Lung microvascular endothelial cell (primary cell): Measurements from ENCODE around the gene PLXNC1. TPM values are rescaled to one million over a fixed set of nuclear protein-coding genes. Genes with fewer than 3 reads are reported as not detected.

Source experiments
- DNase-seq, 2 donors: peaks; one replicate each; pipeline versions ENCODE4 v3.0.0 to v3.0.0-alpha.2; 2010; ENCODE audit warnings: low read depth in 2 of 2
- total RNA-seq: library from RNA; depleted of rRNA; stranded (reverse); fragments of >200 nt; gene quantifications from 2 replicates; pipeline ENCODE4 v1.2.1, GENCODE V29; 2014

PLXNC1 gene
- total RNA-seq, 1 donor from 2014 or later: under 0.01 TPM

DNA sequence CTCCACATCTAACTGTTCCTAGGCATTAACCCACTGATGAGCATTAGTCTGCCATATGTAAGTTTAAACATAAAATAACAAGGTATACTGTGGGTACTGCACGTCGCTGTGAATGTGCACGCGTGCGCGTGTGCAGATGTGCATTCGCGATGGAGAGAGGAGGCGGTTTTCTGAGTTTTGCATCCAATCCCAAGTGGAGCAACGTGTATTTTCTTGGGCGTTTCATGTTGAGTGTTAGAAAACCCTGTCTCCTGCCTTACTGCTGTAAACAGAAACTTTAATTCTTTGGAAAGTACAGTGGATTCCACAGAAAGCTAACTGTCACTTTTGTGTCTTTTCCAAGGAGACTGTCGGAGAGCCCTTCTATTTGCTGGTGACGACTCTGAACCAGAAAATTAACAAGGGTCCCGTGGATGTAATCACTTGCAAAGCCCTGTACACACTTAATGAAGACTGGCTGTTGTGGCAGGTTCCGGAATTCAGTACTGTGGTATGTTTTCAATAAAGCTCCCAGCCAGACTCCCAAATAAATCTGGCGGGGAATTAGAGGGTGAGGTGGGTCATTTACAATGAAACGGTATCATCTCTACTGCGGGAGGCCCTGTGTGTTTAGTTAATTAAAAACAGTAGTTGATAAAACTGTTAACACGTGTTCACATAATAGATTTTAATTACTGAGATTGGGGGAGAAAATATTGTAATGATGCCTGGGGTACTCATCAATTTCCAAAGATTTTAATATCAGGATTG lies 116.5 kb downstream of the PLXNC1 start:
- no peak for DNase-seq

DNA sequence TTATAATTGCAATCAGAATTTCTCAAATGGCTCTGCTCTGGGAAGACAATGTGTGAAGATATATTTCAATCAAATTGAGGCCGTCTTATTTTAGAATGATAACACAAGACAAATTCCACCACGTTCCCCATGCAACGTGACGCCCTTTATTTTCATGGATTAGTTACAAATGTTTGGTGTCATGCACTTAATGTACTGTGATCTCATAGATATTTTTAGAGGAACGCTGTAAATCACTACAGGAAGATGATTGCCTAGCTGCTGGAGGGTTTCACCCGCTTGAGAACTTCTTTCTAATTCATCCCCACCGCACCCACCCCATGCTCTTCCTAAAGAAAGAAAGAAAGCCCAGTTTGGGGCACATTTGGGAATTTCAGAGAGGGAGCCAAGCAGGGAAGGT lies 117.2 kb downstream of the PLXNC1 start:
- DNase-seq: no peak

DNA sequence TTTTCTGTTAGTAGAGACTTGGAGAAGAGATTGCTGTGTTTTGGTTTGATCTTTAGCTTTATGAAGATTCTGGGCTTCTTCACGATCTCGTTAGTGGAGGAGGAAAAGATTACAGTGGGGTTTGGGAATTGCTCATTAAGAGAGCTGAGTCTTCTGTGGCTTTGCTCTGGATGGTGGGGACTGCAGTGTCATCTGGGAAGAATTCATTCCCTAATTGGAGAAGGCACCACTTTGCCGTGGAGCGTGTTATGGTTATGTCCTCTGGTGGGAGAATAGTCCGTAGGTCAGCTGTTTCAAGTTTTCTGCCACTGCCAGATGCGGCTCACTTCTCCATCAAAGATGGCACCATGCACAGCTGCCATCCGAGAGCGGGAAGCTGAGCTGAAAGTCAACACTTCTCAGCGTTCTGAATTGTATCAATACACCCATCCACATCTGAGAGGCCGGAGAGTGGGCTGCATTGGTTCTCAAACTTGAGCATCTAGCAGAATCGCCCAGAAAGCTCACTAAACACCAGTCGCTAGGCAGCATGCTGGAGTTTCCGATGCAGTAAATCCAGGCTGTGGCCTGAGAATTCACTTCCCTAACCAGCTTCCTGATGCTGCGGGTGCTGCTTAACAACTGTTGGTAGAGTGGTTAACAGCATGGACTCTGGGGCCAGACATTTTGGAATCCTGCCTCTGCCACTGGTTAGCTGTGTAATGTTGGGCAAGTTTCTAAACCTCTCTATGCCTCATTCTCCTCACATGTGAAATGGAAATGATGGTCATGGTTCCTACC lies 117.8 kb downstream of the PLXNC1 start:
- no peak for DNase-seq

DNA sequence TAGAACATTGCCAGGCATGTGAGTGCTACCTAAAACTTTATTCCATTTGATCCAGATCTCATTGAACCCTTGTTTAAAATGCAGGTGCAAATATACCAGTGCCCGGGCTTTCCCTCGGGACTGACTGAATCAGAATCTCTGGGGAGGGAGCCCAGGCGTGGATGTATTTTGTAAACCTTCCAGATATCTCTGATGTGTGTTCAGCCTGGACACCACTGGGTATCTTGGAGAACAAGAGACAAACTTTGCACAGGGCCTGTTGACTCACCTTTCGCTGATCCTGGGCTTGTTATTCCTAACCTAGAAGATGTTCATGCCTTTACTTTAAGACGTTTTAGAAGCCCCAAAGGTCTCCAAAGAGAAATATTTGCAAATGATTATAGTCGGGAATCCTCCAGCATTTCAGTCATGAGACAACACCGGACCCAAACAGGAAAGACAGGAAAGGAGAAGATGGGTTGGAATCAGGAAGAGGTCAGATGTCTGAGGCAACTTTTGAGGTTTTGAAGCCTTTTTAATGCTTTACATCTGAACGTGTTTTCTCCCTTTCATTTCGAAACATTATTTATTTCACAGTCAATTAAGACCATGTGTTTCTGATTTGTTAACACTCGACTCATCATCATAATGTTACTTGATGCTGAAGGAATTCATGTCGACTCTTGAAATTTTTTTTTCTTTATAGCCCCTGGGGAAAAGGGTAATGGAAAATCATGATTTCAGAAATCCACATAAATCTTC lies 118.6 kb downstream of the PLXNC1 start:
- no peak for DNase-seq

DNA sequence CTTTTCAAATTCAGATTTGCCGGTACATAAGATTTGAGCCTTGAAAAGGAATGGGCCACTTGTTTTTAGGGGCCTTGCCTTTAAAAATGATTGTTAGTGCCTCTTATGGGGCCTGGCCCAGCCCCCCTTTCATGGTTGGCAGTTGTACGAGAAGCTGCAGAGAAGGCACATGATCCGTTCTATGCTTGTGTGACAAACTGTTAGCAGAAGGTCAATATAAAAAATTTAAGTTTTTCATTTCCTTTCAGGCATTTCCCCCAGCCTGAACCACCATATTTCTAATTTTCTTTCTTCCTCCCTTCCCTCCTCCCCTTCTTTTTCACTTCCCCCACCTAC lies 119.1 kb downstream of the PLXNC1 start:
- no peak for DNase-seq

DNA sequence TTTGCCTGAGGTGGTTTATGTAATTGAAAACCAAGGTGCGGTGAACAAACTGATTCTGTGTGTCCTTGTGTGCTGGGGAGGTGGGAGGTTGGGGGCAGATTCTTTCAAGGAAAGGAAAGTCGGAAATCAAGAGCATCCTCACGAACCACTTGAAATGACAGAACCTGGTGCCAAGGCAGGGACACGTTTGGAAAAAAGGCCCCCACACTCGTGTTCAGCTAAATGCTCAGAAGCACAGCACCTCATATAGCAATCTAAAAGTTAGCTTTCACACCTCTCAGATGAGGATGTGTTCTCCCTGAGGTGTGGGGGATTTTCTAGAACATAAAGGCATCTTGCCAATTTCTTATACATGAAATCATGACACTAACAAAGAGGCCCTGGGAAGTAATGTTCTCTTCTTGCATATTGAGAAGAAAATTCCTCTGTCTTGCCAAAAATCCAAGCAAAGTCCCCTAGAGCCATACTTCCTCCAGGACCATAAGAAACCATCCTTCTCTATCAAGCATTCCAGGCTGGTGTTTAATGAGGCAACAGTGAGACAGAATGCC lies 119.6 kb downstream of the PLXNC1 start:
- no peak for DNase-seq

DNA sequence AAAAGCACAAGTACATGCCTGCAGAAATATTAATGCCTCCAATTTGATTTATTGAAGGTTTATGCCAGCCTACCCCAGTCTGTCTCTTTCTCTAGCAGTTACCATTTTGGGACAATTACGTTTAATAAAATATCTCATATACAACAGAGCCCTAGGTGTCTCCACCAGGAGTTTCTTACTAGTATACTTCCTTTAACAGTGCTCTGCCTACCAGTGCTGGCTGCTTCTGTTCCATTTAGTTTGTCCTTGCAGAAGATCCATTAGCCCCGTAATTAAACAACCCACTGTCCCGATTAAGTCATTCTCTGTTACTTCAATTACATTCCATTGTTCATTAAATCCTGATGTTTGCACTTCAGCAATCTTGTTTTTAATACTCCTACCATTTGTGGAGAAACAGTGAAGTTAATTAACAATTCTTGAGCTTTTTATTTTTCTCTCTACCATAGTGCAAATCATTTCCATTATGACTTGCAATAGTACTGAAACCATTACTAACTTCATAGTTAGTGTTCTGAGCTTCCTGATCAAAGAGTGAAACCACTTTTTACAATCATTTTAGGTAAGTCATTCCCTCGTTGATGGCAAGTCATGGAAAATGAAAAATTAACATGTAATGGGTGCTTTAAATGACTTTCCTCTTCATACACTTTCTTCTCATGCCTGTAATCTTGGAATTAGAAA lies 121.1 kb downstream of the PLXNC1 start:
- no peak for DNase-seq

DNA sequence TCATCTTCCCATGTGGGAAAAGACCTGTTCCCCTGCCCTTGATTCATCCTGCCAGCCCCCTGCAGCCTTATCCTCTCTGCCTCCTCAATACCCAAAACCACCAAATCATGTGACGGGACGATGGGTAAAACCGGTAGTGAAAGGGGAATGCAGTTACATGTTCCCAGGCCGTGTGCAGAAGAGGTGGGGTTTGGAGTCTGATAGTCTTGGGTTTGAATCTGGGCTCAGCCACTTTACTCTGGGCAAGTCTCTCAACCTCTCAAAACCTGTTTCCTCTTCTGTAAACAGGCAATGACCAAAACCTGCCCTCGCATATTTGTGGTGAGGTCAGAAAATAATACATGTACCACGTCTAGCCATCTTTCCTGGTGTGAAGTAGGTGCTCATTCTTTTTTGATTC lies 123.0 kb downstream of the PLXNC1 start:
- DNase-seq: no peak

DNA sequence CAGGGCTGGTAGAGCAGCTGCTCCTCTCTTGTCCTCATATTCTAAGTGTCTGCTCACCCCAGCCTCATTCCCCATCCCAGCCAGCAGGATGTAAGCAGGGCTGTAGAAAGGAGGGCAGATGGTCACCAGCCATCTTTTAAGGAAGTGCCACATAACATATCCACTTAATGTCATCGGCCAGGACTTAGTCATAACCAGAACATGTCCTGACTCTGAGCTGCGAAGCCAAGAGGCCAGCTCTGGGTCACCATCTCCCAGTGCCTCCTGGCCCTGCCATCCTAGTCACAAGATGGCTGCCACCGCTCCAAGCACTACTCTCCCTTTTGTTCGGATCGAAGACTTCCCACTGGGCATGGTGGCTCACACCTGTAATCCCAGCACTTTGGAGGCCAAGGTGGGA lies 123.9 kb downstream of the PLXNC1 start:
- no peak for DNase-seq

DNA sequence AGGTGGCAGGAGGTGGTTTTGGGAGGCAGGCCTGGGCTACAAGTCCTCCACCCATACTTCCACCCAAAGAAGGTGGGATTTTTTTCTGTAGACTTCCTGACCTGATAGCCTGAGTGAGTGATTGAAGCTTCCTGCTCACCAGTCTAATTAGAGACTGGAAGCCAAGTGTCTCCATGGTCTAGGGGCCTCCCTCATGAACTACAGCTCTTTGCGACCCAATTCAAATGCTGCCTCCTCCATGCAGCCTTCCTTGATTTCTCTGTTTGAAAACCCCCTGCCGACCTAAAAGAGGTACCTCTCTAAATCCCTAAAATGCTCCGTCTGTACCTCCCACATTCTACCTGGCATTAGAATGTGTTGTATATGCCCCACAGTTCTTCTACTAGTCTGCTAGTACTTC lies 124.9 kb downstream of the PLXNC1 start:
- no peak for DNase-seq

DNA sequence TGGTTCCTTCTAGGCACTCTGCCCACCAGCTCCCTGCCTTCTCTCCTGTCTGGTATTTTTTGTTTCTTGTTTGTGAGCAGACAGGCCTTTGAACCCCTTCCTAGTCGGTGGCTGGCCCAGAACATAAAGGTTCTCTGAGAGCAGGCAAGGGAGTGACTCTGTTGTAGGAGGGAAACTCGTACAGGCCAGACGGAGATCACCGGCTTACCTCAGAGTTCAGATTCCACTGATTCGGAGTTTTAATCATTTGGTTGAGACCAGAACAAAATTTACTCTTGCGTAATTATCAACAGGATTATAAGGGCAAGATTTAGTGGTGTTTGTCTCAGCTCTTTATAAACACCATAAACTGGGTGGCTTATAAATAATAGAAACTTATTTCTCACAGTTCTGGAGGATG lies 128.3 kb downstream of the PLXNC1 start:
- DNase-seq: no peak

DNA sequence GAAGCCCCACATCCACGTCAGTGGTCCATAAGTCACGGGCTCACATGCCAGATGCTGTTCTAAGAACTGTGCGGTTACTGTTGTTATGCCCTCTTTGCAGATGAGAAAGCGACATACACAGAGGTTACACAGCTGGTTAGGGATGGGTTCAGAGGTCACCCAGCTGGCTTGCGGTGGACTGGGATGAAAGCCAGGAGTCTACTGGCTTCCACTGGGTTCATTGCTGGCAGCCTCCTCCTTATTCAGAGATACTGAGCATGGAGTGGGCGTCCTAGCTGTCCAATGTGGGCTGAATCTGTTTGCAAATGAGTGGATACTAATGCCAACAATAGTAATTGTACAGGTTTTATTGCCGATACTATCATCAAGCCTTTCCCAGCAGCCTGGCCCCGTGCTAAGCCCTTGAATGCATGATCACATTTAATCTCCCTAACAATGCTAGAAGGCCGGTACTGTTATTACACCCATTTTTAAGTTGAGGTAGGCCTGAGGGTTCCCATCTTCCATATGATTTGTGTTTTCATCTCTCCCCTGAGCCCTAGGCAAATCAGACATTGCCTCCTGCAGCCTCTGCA lies 129.1 kb downstream of the PLXNC1 start:
- DNase-seq: no peak

DNA sequence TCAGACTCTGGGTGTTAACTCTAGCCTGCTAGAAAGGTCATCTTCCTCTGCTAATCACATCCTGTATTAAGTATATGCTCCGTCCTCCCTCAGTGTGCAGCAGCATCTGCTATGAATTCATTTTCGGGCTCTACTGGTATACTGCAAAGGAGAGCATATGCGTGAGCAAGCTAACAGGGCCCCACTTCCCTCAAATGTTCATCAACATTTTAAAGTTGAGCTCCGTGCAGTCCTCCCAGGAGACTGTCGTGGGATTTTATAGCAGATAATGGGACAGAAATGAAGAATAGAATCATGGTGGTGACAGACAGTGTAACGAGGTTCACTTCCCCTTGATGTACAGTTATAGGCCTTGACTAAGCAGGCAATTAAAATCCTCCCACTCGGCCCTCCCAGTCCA lies 131.7 kb downstream of the PLXNC1 start:
- DNase-seq: no peak

DNA sequence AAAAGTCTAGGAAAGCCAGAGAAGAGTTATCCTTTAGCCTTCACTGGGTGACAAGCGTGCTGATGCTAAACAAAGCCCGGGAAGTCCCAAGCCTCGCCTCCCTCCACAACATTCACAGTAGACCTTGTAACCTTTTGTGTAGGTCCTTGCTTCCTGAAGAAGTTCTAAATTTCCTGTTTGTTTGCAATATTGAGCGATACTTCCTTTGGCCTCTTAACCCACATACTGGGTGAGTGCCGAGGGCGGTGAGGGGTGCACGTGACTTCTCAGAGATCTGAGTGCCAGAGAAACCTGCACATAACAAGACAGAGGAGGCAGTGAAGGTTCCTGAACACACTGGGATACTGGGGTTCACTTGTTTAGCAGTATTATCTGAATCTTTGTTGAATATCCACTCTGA lies 134.3 kb downstream of the PLXNC1 start:
- peak; percentile 17 to 56 for DNase-seq

DNA sequence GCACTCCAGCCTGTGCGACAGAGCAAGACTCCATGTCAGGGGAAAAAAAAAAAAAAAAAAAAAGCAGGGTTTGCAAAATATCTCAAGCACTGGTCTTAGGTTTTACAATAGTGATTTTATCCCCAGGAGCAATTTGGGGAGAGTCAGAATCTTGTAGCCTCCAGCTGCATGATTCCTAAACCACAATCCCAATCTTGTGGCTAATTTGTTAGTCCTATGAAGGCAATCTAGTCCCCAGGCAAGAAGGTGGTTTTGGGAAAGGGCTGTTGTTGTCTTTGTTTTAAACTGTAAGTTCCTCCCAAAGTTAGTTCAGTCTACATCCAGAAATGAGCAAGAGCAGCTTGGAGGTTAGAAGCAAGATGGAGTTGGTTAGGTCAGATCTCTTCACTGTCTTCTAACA lies 135.7 kb downstream of the PLXNC1 start:
- no peak for DNase-seq

DNA sequence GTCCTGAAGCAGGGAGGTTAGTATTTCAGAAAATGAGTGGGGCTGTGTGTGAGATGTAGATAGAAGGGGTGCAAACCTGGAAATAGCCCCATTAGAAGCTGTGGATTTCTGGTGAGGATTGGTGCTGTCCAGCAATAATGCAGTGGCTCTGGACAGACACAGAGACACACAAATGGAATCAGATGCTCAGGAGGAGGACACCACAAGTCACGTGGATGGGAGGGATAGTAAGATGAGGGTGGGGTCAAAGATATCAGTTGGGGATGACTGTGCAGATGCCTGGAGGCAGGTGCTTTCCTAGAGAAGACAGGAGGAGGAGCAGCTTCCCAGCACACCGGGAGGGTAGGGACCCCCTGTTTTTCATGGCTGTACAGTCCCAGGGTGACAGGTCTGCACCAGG lies 136.5 kb downstream of the PLXNC1 start:
- no peak for DNase-seq

DNA sequence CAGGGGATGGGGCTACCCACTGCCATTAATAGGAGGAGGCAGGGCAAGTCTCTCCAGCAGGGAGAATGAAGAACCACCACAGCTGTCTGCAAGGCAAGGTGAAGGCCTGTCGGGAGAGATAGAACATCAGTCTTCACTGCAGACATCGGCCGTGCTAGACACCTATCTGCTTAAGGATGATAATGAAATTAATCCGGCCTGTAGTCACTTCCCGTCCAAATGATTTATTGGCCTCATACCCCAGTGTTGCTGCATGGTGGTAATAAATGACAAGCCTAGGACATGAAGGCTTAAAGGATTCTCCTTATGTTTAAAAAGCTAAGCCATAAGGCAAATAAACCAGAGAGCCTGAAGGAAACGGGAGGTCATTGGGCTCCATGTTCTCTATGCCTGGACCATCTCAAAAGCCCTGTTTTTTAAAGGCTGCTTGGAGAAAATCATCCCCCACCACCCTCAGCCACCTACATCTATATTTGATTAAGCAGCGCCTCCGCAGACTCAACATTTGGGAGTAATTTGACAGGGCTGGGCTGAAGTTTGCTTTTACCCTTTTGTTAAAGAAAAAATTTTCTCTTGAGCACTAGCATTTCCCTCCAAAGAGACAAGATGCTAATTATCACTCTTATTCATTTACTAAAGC lies 137.7 kb downstream of the PLXNC1 start:
- DNase-seq: no peak

DNA sequence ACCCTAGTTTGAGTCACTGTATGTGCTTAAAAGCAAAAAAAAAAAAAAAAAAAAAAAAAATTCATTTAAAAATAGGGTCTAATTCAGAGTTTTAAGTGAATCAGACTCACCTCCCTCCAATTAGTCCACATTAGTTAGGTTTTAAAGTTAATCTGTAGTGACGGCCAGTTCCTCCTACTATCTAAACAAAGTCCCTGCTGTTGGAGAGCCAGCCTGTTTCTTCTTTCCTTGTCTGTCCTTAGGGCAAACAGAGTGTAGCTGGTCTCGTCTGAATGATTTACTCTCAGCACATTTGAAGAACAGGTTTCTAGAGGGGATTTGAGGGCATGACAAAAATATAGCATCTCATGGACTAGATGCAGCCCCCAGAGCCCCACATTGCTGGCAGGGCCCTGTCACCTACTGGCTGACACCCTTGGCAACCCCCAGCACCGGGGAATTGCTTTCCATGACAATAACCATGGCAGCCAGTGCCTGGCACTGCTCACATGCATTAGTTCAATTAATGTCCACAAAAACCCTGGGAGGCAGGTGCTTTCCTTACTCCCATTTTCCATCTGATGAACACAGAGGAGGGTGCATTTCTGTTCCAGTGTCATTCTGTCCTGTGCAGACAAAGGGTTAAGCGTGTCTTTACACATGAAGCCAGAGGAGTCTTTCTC lies 138.3 kb downstream of the PLXNC1 start:
- no peak for DNase-seq

DNA sequence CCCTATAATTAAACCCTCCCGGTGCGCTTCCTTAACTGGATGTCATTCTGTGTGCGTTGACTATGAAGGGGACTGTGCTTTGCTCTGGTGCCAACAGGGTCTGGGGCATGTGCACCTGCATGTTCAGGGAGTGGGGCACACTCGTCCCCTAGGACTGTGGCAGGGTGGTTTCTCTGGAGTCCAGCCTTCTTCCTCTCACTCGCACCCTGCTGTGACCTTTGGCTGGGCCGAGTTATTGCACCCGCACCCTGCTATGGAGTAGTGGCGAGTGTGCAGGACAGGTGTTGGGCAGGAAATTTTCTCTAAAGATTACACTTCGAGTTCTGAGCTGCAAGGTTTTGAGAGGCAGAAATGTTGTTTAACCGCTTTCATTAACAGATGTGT lies 138.9 kb downstream of the PLXNC1 start:
- DNase-seq: no peak
